Posterior cingulate gyrus (tissue), 11 donors: ENCODE results near the gene C11orf91.
"Not testable (repeated sequence)": the region's sequence is repeated elsewhere in the genome, so short reads cannot be mapped to it uniquely, and the experiment has no call there.

ENCODE experiments used
- DNase-seq, 10 donors: peaks; one replicate each; pipeline versions ENCODE4 v3.0.0 to v3.0.0-alpha.2; 2020 to 2021; ENCODE audit warnings: mixed read lengths in 3 of 10
- intact Hi-C: fragments of 100-400 bp; cut with DNase I; formaldehyde crosslinking; loops from one replicate; pipeline ENCODE4 v1.15.1; 2023

C11orf91 gene

GRCh38 chr11:33723238-33723881 lies 22.7 kb upstream of the C11orf91 start:
- intact Hi-C loops = no loop called here

GRCh38 chr11:33722590-33723234 lies 22.1 kb upstream of the C11orf91 start:
- intact Hi-C loops = no loop called here
- no peak for DNase-seq

More at GRCh38 chr11:33723238-33723881, 22.7 kb upstream of the C11orf91 start:
- DNase-seq = no peak

- DNase-seq = no peak
- intact Hi-C loops = no loop called here
These were observed 21.4 kb upstream of the C11orf91 start for GRCh38 chr11:33721984-33722383.

GRCh38 chr11:33721426-33721825 lies 20.8 kb upstream of the C11orf91 start:
- no peak for DNase-seq
- intact Hi-C loops = no loop called here

- intact Hi-C loops = no loop called here
- no peak for DNase-seq
These were observed 19.0 kb upstream of the C11orf91 start for GRCh38 chr11:33719587-33719986.

- DNase-seq = no peak
- intact Hi-C loops = no loop called here
These were observed 17.8 kb upstream of the C11orf91 start for GRCh38 chr11:33718440-33718839.

GRCh38 chr11:33716243-33716642 lies 15.6 kb upstream of the C11orf91 start:
- intact Hi-C loops = no loop called here
- DNase-seq = no peak

- intact Hi-C loops = no loop called here
These were observed 13.3 kb upstream of the C11orf91 start for GRCh38 chr11:33713856-33714398.

GRCh38 chr11:33713151-33713855 lies 12.7 kb upstream of the C11orf91 start:
- DNase-seq = no peak
- intact Hi-C loops = no loop called here

More at GRCh38 chr11:33713856-33714398, 13.3 kb upstream of the C11orf91 start:
- no peak for DNase-seq

- no peak for DNase-seq
- intact Hi-C loops = no loop called here
These were observed 11.8 kb upstream of the C11orf91 start for GRCh38 chr11:33712436-33712835.

- intact Hi-C loops = no loop called here
These were observed 8.8 kb upstream of the C11orf91 start for GRCh38 chr11:33709466-33709865.

GRCh38 chr11:33708985-33709384 lies 8.4 kb upstream of the C11orf91 start:
- DNase-seq = no peak
- intact Hi-C loops = no loop called here

More at GRCh38 chr11:33709466-33709865, 8.8 kb upstream of the C11orf91 start:
- no peak for DNase-seq

GRCh38 chr11:33707831-33708230 lies 7.2 kb upstream of the C11orf91 start:
- DNase-seq, intact Hi-C loops: not testable (repeated sequence)

GRCh38 chr11:33706966-33707365 lies 6.3 kb upstream of the C11orf91 start:
- intact Hi-C loops = no loop called here

GRCh38 chr11:33706546-33706945 lies 5.9 kb upstream of the C11orf91 start:
- intact Hi-C loops = no loop called here
- DNase-seq = no peak

More at GRCh38 chr11:33706966-33707365, 6.3 kb upstream of the C11orf91 start:
- DNase-seq = no peak

GRCh38 chr11:33704240-33705002 lies 3.8 kb upstream of the C11orf91 start:
- intact Hi-C loops = loop anchor here (5.0 kb wide), 1 partner anchor 33 kb away; the partner anchor contains the start of gene CD59

GRCh38 chr11:33703788-33704187 lies 3.2 kb upstream of the C11orf91 start:
- intact Hi-C loops = loop anchor here (5.0 kb wide), 1 partner anchor 34 kb away; the partner anchor contains the start of gene CD59

More at GRCh38 chr11:33704240-33705002, 3.8 kb upstream of the C11orf91 start:
- peak in 2 of 10 donors; percentile 40 to 86 for DNase-seq

GRCh38 chr11:33703234-33703633 lies 2.6 kb upstream of the C11orf91 start:
- intact Hi-C loops = loop anchor here (5.0 kb wide), 1 partner anchor 34 kb away; the partner anchor contains the start of gene CD59
- no peak for DNase-seq

More at GRCh38 chr11:33703788-33704187, 3.2 kb upstream of the C11orf91 start:
- no peak for DNase-seq

- peak in 1 of 10 donors; percentile 55 for DNase-seq
- intact Hi-C loops = loop anchor here (2.0 to 5.0 kb wide), 2 partner anchors 36 to 73 kb away; partner anchors contain the start of genes CD59 and FBXO3
These were observed 940 bp upstream of the C11orf91 start for GRCh38 chr11:33701302-33702230.
